HepG2 (cell line): ENCODE measurements around the gene CYP2W1. TPM values are rescaled to one million over a fixed set of nuclear protein-coding genes. Genes with fewer than 3 reads are reported as not detected.

Experiments
- CREB3 ChIP-seq: sonication (generic); formaldehyde crosslinking; IDR thresholded peaks from 2 replicates; pipeline ENCODE4 v1.5.0; 2020; ENCODE audit warnings: missing genetic modification reagents
- FOXM1 ChIP-seq: sonication (generic); formaldehyde crosslinking; IDR thresholded peaks from 2 replicates; pipeline ENCODE4 v1.5.0; 2020; ENCODE audit warnings: missing genetic modification reagents
- HES4 ChIP-seq: sonication (generic); formaldehyde crosslinking; IDR thresholded peaks from 2 replicates; pipeline ENCODE4 v1.9.0; 2021; ENCODE audit warnings: mild to moderate bottlenecking, missing genetic modification reagents, borderline replicate concordance
- KLF11 ChIP-seq: IDR thresholded peaks from 2 replicates; pipeline ENCODE4 v1.6.1; 2016; ENCODE audit warnings: missing compliant biosample characterization
- MEF2D ChIP-seq: sonication (generic); formaldehyde crosslinking; IDR thresholded peaks from 2 replicates; pipeline ENCODE4 v1.5.1; 2020; ENCODE audit warnings: mild to moderate bottlenecking, missing genetic modification reagents
- MIER2 ChIP-seq: IDR thresholded peaks from 2 replicates; pipeline ENCODE4 v1.6.1; 2016; ENCODE audit warnings: missing biosample characterization, missing genetic modification reagents
- MZF1 ChIP-seq: sonication (generic); formaldehyde crosslinking; IDR thresholded peaks from 2 replicates; pipeline ENCODE4 v1.8.1; 2023; ENCODE audit warnings: mild to moderate bottlenecking, missing genetic modification reagents, borderline replicate concordance
- NR0B2 ChIP-seq: sonication (generic); formaldehyde crosslinking; IDR thresholded peaks from 2 replicates; pipeline ENCODE4 v1.4.0; 2020; ENCODE audit warnings: mild to moderate bottlenecking, missing genetic modification reagents
- POLR2AphosphoS5 ChIP-seq: IDR thresholded peaks from 2 replicates; pipeline ENCODE4 v1.6.1; 2012; ENCODE audit warnings: low read depth, low read length
- RXRA ChIP-seq: sonication (generic); formaldehyde crosslinking; IDR thresholded peaks from 2 replicates; pipeline ENCODE4 v1.5.1; 2020; ENCODE audit warnings: missing genetic modification reagents
- SNAPC2 ChIP-seq: sonication (generic); formaldehyde crosslinking; IDR thresholded peaks from 2 replicates; pipeline ENCODE4 v1.8.1; 2022; ENCODE audit warnings: mild to moderate bottlenecking, missing genetic modification reagents
- TBX2 ChIP-seq: sonication (generic); formaldehyde crosslinking; IDR thresholded peaks from 2 replicates; pipeline ENCODE4 v1.5.0; 2020; ENCODE audit warnings: missing genetic modification reagents, mild to moderate bottlenecking, borderline replicate concordance
- UBTF ChIP-seq: sonication (generic); formaldehyde crosslinking; IDR thresholded peaks from 2 replicates; pipeline ENCODE4 v1.4.0; 2020; ENCODE audit warnings: mild to moderate bottlenecking, missing genetic modification reagents
- XRCC5 ChIP-seq: fragments of 200-400 bp; formaldehyde crosslinking; optimal IDR thresholded peaks from 2 replicates; pipeline ENCODE3; 2017; ENCODE audit warnings: mild to moderate bottlenecking, low read length
- ZFP37 ChIP-seq: sonication (generic); formaldehyde crosslinking; IDR thresholded peaks from 2 replicates; pipeline ENCODE4 v1.4.0; 2020; ENCODE audit warnings: missing genetic modification reagents, borderline replicate concordance
- ZMYM4 ChIP-seq: sonication (generic); formaldehyde crosslinking; IDR thresholded peaks from 2 replicates; pipeline ENCODE4 v1.8.1; 2023; ENCODE audit warnings: mild to moderate bottlenecking, missing genetic modification reagents
- ZNF121 ChIP-seq: sonication (generic); formaldehyde crosslinking; IDR thresholded peaks from 2 replicates; pipeline ENCODE4 v1.5.0; 2020; ENCODE audit warnings: mild to moderate bottlenecking, missing genetic modification reagents
- ZNF124 ChIP-seq: sonication (generic); formaldehyde crosslinking; IDR thresholded peaks from 2 replicates; pipeline ENCODE4 v1.4.0; 2020; ENCODE audit warnings: missing genetic modification reagents
- ZNF180 ChIP-seq: sonication (generic); formaldehyde crosslinking; IDR thresholded peaks from 2 replicates; pipeline ENCODE4 v1.4.0; 2020; ENCODE audit warnings: low read depth, missing genetic modification reagents, borderline replicate concordance
- ZNF20 ChIP-seq: sonication (generic); formaldehyde crosslinking; IDR thresholded peaks from 2 replicates; pipeline ENCODE4 v1.4.0; 2020; ENCODE audit warnings: mild to moderate bottlenecking, moderate library complexity, missing genetic modification reagents
- ZNF256 ChIP-seq: sonication (generic); formaldehyde crosslinking; conservative IDR thresholded peaks from 2 replicates; pipeline ENCODE4 v1.4.0; 2020; ENCODE audit warnings: missing genetic modification reagents
- ZNF547 ChIP-seq: sonication (generic); formaldehyde crosslinking; IDR thresholded peaks from 2 replicates; pipeline ENCODE4 v1.5.1; 2020; ENCODE audit warnings: mild to moderate bottlenecking, missing genetic modification reagents
- ZNF580 ChIP-seq: IDR thresholded peaks from 2 replicates; pipeline ENCODE4 v1.6.1; 2016; ENCODE audit warnings: low read depth, borderline replicate concordance
- ZNF737 ChIP-seq: sonication (generic); formaldehyde crosslinking; IDR thresholded peaks from 2 replicates; pipeline ENCODE4 v1.5.0; 2020; ENCODE audit warnings: missing genetic modification reagents, mild to moderate bottlenecking, borderline replicate concordance
- ZSCAN20 ChIP-seq: sonication (generic); formaldehyde crosslinking; IDR thresholded peaks from 2 replicates; pipeline ENCODE4 v1.4.0; 2020; ENCODE audit warnings: missing genetic modification reagents, mild to moderate bottlenecking, borderline replicate concordance
- ZSCAN29 ChIP-seq: sonication (generic); formaldehyde crosslinking; conservative IDR thresholded peaks from 2 replicates; pipeline ENCODE4 v1.4.0; 2020; ENCODE audit warnings: mild to moderate bottlenecking, missing genetic modification reagents
- polyA plus RNA-seq, 8 experiments: library from polyadenylated mRNA; depleted of rRNA in 3 of 8; stranded (reverse) in 7 of 8; unstranded in 1 of 8; fragments of >200 nt; fragmentation: Illumina TruSeq in 4 of 8; extraction: Trizol in 4 of 8; gene quantifications; 2 replicates each; pipeline versions ENCODE4 v1.2.1 to v1.2.3, GENCODE V29; 2011 to 2016; ENCODE audit warnings: low read depth in 4 of 8, missing spikeins in 1 of 8, mixed read lengths in 1 of 8; ENCODE audit not compliant: insufficient read depth in 1 of 8
- total RNA-seq, 5 experiments: library from RNA; depleted of rRNA; stranded (reverse); fragments of >200 nt; fragmentation: Illumina TruSeq; extraction: Trizol; gene quantifications; 2 replicates each; pipeline ENCODE4 v1.2.3, GENCODE V29; 2016; ENCODE audit warnings: low read depth in 1 of 5
- TF ChIP-seq, protein P1 (sequence below): conservative IDR thresholded peaks from 2 replicates; pipeline ENCODE4 v1.6.1; 2018; ENCODE audit warnings: missing genetic modification reagents

CYP2W1 gene
- total and polyA plus RNA-seq, 2 of the 13 experiments (the other 11 are each of a cell fraction or from before 2014, with no cell fraction given): 19.5 to 31.7 TPM

GRCh38 chr7:960269-960871 lies 22.6 kb upstream of the CYP2W1 start (continued):
- TF ChIP-seq, protein P1, sequence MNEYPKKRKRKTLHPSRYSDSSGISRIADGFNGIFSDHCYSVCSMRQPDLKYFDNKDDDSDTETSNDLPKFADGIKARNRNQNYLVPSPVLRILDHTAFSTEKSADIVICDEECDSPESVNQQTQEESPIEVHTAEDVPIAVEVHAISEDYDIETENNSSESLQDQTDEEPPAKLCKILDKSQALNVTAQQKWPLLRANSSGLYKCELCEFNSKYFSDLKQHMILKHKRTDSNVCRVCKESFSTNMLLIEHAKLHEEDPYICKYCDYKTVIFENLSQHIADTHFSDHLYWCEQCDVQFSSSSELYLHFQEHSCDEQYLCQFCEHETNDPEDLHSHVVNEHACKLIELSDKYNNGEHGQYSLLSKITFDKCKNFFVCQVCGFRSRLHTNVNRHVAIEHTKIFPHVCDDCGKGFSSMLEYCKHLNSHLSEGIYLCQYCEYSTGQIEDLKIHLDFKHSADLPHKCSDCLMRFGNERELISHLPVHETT (CRISPR knock-in tag): no peak
- TF ChIP-seq POLR2AphosphoS5 (0 out of 2 replicates have a peak, but pooled peaks have one; percentile 23), CREB3 (no peak), ZNF180 (CRISPR knock-in tag) (no peak), ZFP37 (no peak), TBX2 (CRISPR knock-in tag) (peak; percentile 73; the same call in 1 of the 2 replicates), HES4 (CRISPR knock-in tag) (peak; percentile 78; the same call in 1 of the 2 replicates), SNAPC2 (no peak), UBTF (CRISPR knock-in tag) (peak; percentile 56; the same call in 1 of the 2 replicates), MEF2D (CRISPR knock-in tag) (peak; percentile 89), ZMYM4 (CRISPR knock-in tag) (peak; percentile 54; the same call in 1 of the 2 replicates), MIER2 (CRISPR knock-in tag) (no peak), NR0B2 (CRISPR knock-in tag) (no peak), ZNF737 (0 out of 2 replicates have a peak, but pooled peaks have one; percentile 8), FOXM1 (CRISPR knock-in tag) (no peak), RXRA (CRISPR knock-in tag) (peak; percentile 18; the same call in 1 of the 2 replicates), ZNF580 (no peak), XRCC5 (no peak), ZNF547 (CRISPR knock-in tag) (peak; percentile 83), MZF1 (CRISPR knock-in tag) (no peak), ZSCAN20 (CRISPR knock-in tag) (no peak), ZNF121 (CRISPR knock-in tag) (0 out of 2 replicates have a peak, but pooled peaks have one; percentile 18), KLF11 (CRISPR knock-in tag) (no peak), ZNF20 (no peak), ZNF256 (no peak), ZNF124 (CRISPR knock-in tag) (no peak), ZSCAN29 (CRISPR knock-in tag) (no peak)
